ENCODE measurements around the gene AGBL3.
A peak's percentile ranks its signal among the peaks of the same experiment; 100 is the strongest.
"Not testable (repeated sequence)": the region's sequence is repeated elsewhere in the genome, so short reads cannot be mapped to it uniquely, and the experiment has no call there.

The AGBL3 gene

DNA sequence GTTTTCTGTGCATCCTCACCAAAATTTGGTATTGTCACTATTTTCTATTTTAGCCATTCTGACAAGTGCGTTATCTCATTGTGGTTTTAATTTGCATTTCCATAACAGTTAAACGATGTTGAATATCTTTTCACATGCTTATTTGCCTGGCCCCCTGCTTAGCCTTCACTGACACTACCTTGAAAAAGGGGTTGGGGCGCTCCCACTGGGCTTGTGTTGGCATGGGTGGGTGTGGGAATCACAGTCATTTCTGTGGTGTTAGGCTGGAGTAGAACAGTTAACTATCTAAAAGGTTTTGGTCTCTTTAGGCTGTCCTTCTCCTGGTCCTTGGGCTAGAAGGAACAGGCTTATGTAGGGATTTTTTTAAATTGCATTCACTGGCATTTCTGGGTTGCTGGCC lies 89.4 kb downstream of the AGBL3 start:
- DNase-seq (ENCODE audit: low spot score), result no peak
- no peak for FAIRE-seq

- FAIRE-seq (no peak), DNase-seq (ENCODE audit: low spot score) (no peak)
Observed at GRCh38 chr7:135076882-135077281, 90.6 kb downstream of the AGBL3 start.

DNA sequence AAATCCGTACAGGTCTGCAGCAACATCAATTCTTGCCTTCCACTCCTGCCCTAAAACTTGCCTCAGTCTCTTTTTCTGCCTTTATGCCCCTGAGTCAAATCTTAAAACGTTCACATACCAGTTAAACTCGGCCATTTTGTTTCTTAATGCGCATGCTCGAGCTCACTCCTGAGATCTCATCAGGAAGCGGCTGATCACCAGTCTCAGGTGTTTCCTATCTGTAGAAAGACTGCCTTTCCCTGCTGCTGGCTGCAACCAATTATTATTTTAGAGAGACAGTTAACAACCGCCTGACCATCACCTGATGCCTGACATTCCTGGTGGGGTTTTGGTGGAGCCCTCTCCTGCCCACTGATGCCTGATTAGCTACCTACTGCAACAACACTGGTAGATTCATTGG lies 91.3 kb downstream of the AGBL3 start:
- no peak for FAIRE-seq

GRCh38 chr7:135078051-135078450 lies 91.7 kb downstream of the AGBL3 start:
- FAIRE-seq (no peak), DNase-seq (ENCODE audit: low spot score) (no peak)

More for the DNA sequence above, 91.3 kb downstream of the AGBL3 start:
- no peak for DNase-seq (ENCODE audit: low spot score)

DNA sequence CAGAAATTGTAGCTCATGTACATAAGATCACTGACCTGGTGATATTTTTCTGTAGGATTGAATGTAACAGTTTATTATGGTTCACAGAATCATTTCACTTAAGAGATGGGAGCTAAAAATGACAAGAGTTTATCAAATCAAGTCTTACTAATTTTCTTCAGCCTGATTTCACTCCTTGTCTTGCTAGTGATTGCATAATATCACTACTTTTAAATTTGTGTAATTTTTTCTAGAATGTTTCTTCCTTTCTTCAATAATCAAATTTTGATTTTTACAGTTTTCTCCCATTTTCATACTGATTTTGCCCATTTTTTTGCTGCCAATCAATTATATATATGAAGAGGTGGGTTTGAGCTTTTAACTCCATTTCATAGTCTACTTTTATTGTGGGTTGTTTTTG lies 92.8 kb downstream of the AGBL3 start:
- no peak for DNase-seq (ENCODE audit: low spot score)
- no peak for FAIRE-seq

DNA sequence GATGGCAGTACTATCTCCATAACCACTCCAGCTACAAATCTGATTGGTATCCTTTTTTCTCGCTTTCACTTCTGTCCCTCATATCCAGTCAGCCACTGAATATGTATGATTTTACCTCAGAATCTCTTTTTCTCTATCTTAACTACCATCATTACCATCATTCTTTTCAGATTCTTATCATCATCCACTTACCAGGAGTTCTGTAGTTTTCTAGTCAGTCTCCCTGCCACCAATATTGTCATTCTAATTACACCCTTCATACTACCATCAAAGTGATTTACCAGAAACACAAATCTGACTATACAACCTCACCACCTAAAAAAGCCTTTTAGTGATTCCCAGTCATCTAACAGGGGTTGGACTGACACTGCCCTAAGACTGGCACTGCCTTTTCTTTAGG lies 96.7 kb downstream of the AGBL3 start:
- no peak for FAIRE-seq
- no peak for DNase-seq (ENCODE audit: low spot score)

- DNase-seq (ENCODE audit: low spot score) (no peak), FAIRE-seq (no peak)
Observed at GRCh38 chr7:135088566-135088965, 102.3 kb downstream of the AGBL3 start.

DNA sequence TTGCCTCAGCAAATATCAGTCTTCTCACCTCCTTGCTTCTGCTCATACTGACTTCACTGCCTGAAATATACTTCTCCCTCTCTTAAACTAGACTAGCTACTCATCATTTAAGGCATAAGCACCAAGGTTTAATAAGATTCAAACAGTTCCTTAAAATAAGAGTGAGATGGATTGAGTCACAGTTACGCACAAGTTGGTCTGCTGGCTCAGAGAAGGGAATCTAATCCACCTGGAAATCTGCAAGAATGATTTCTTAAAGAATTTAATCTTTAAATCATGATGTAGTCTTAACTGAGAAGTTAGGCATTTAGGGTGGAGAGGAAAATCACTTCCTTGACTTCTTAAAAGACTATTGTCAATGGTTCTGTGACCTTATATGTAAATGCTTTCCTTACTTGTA lies 105.4 kb downstream of the AGBL3 start:
- no peak for FAIRE-seq
- DNase-seq (ENCODE audit: low spot score), result no peak

- no peak for DNase-seq (ENCODE audit: low spot score)
- no peak for FAIRE-seq
Observed at GRCh38 chr7:135094472-135095237, 108.3 kb downstream of the AGBL3 start.

GRCh38 chr7:135095450-135095849 lies 109.1 kb downstream of the AGBL3 start:
- DNase-seq (ENCODE audit: low spot score) (no peak), FAIRE-seq (no peak)

GRCh38 chr7:135098391-135098790 lies 112.1 kb downstream of the AGBL3 start:
- no peak for FAIRE-seq
- DNase-seq (ENCODE audit: low spot score), result no peak

- DNase-seq (ENCODE audit: low spot score), result no peak
- no peak for FAIRE-seq
Observed at GRCh38 chr7:135100856-135101255, 114.5 kb downstream of the AGBL3 start.

GRCh38 chr7:135102372-135102771 lies 116.1 kb downstream of the AGBL3 start:
- no peak for DNase-seq (ENCODE audit: low spot score)
- peak; percentile 4 for FAIRE-seq

DNA sequence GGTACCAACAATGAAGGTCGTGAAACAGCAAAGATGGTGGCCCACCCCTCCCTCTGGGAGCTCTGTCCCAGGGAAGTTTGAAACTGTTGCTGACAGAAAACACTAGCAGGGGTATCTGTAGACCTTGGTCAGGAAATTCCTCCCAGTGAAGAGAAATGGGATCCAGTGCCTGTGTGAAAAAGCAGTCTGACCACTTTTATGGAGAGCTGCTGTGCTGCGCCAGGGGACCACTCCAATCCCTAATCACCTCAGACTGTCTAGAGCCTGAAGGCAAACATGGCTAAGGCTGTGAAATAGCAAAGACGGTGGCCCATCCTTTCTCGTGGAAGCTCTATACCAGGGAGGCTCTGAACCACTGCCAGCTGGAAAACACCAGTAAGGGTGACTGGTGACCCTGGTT lies 123.3 kb downstream of the AGBL3 start:
- DNase-seq (ENCODE audit: low spot score) (no peak), FAIRE-seq (no peak)

DNA sequence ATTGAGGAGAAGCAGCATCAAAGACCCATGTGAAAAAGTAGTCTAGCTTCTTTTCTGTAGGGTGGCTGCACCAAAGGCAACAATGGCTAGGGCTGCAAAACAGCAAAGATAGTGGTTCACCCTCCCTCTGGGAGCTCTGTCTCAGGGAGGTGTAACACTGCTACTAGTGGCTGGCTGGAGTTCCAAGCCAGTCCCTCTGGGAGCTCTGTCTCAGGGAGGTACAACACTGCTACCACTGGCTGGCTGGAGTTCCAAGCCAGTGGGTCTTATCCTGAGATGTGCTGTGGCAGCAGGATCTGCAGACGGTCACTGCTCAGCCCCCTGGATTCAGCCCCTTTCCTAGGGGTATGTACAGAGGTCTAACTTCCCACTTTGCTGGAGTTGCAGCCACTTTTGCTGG lies 123.7 kb downstream of the AGBL3 start:
- DNase-seq (ENCODE audit: low spot score) (no peak), FAIRE-seq (no peak)

- FAIRE-seq (no peak), DNase-seq (ENCODE audit: low spot score) (no peak)
Observed at GRCh38 chr7:135111379-135111778, 125.1 kb downstream of the AGBL3 start.

GRCh38 chr7:135114622-135115021 lies 128.3 kb downstream of the AGBL3 start:
- DNase-seq (ENCODE audit: low spot score), result no peak
- FAIRE-seq, result no peak

DNA sequence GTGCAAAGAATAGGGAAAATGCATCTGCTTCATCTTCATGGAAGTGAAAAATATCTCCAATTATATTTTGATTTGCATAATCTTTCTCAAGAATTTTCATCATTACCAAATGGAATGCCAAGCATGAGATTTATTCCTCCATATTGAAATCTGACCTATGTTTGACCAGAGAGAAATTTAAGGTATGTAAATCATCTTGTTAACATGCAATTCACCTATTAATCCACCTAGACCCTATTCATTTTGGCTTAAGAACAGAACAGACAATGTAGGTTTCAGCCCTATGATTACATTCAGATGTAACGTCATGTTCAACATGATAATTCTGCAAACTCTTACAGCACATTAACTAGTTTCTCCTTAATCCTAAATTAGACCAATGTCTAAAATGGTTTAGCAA lies 130.8 kb downstream of the AGBL3 start:
- FAIRE-seq, result no peak

GRCh38 chr7:135121868-135122267 lies 135.6 kb downstream of the AGBL3 start:
- FAIRE-seq (no peak), DNase-seq (ENCODE audit: low spot score) (no peak)

More for the DNA sequence above, 130.8 kb downstream of the AGBL3 start:
- no peak for DNase-seq (ENCODE audit: low spot score)

DNA sequence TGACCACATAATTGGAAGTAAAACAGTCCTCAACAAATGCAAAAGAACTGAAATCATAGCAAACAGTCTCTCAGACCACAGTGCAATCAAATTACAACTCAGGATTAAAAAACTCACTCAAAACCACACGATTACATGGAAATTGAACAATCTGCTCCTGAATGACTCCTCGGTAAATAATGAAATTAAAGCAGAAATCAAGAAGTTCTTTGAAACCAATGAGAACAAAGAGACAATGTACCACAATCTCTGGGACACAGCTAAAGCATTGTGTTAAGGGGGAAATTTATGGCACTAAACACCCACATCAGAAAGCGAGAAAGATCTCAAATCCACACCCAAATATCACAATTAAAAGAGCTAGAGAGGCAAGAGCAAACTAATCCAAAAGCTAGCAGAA lies 138.3 kb downstream of the AGBL3 start:
- FAIRE-seq; DNase-seq (ENCODE audit: low spot score): not testable (repeated sequence)

DNA sequence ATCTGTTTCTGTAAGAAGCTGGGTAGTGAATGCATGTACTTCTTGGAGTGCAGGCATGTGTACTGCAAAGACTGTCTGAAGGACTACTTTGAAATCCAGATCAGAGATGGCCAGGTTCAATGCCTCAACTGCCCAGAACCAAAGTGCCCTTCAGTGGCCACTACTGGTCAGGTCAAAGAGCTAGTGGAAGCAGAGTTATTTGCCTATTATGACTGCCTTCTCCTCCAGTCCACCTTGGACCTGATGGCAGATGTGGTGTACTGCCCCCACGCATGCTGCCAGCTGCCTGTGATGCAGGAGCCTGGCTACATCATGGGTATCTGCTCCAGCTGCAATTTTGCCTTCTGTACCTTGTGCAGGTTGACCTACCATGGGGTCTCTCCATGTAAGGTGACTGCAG lies 142.6 kb downstream of the AGBL3 start:
- no peak for FAIRE-seq
- DNase-seq (ENCODE audit: low spot score), result no peak

- DNase-seq (ENCODE audit: low spot score) (no peak), FAIRE-seq (no peak)
Observed at GRCh38 chr7:135129579-135129978, 143.3 kb downstream of the AGBL3 start.

- FAIRE-seq, result no peak
Observed at GRCh38 chr7:135143885-135144668, 157.8 kb downstream of the AGBL3 start.

More at GRCh38 chr7:135143885-135144668, 157.8 kb downstream of the AGBL3 start:
- no peak for DNase-seq (ENCODE audit: low spot score)

Data from RCC 7860 (cell line).